Activated CD8-positive, alpha-beta T cell treated with anti-CD3 and anti-CD28 coated beads, Interleukin-2, amount 10 ng/mL, durations not matched to agents 7 days and 5 days (primary cell): ENCODE measurements around the gene KCNG2. TPM values are rescaled to one million over a fixed set of nuclear protein-coding genes. Genes with fewer than 3 reads are reported as not detected.
A peak's percentile ranks its signal among the peaks of the same experiment; 100 is the strongest.

ENCODE experiments used
- ATAC-seq: fragments of 150-1000 bp; cut with Tn5 transposase; one replicate; pipeline ENCODE4 v1.10.0; 2021; ENCODE audit warnings: moderate library complexity
- CTCF ChIA-PET: fragments of 350-600 bp; sonication (Branson Sonifier 250); formaldehyde crosslinking; loops from one replicate; lab custom pipeline; 2021; ENCODE audit warnings: antibody characterized with exemption; lab: Charles Lee
- POLR2A ChIA-PET: fragments of 350-600 bp; sonication (Branson Sonifier 250); formaldehyde crosslinking; loops from one replicate; lab custom pipeline; 2021; ENCODE audit warnings: antibody characterized with exemption; lab: Charles Lee
- DNase-seq: peaks from one replicate; pipeline ENCODE4 v3.0.0-alpha.2; 2020
- H3K27ac Mint-ChIP-seq: one replicate; pipeline ENCODE4 v1.8.0; 2021; ENCODE audit warnings: mild to moderate bottlenecking, mixed read lengths
- H3K27me3 Mint-ChIP-seq: one replicate; pipeline ENCODE4 v1.8.0; 2021; ENCODE audit warnings: low read depth, mixed read lengths
- H3K36me3 Mint-ChIP-seq: one replicate; pipeline ENCODE4 v1.8.0; 2021; ENCODE audit warnings: low read depth, mixed read lengths
- H3K4me1 Mint-ChIP-seq: one replicate; pipeline ENCODE4 v1.8.0; 2021; ENCODE audit warnings: low read depth, mixed read lengths
- H3K4me3 Mint-ChIP-seq: one replicate; pipeline ENCODE4 v1.8.0; 2021; ENCODE audit warnings: mild to moderate bottlenecking, mixed read lengths
- H3K9me3 Mint-ChIP-seq: one replicate; pipeline ENCODE4 v1.8.0; 2022; ENCODE audit warnings: mixed read lengths; ENCODE audit not compliant: insufficient read depth
- total RNA-seq, 2 experiments: library from RNA; stranded (reverse); gene quantifications; one replicate each; pipeline ENCODE4 v1.2.3, GENCODE V29; 2021

Gene KCNG2
- total RNA-seq, 2 experiments from 2014 or later, result not detected

GRCh38 chr18:79798346-79798998 lies 734 bp downstream of the KCNG2 start:
- Mint-ChIP-seq H3K36me3 (peaks cover 2% of the 10 kb centered on the region), H3K9me3 (no peaks in the 10 kb centered on the region), H3K4me1 (peaks cover 9% of the 10 kb centered on the region), H3K4me3 (no peak overlapping the region), H3K27me3 (peaks cover 36% of the 10 kb centered on the region), H3K27ac (no peak overlapping the region)
- CTCF ChIA-PET, result no interaction called here
- DNase-seq, result no peak
- ATAC-seq, result no peak
- POLR2A ChIA-PET, result no interaction called here

DNA sequence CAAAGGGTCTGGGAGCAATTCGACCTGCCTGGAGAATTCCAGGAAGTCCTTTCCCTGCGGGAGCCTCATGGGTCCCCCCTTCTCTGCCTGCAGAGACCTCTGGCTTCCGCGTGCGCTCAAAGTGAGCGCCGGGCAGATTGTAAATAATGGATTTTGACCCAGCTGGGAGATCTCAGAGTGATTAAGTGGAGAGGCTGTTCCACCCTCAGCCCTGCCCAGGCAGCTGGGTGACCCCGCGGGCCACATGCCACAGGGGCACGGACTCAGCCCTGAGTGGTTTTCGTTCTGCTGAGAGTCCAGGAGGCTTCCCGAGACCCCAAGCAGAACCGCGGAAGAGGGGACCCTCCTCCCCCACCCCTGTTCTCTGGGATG lies 1.2 kb downstream of the KCNG2 start:
- Mint-ChIP-seq H3K36me3 (peaks cover 2% of the 10 kb centered on the region), H3K27me3 (peaks cover 34% of the 10 kb centered on the region), H3K4me1 (peaks cover 9% of the 10 kb centered on the region), H3K4me3 (no peak overlapping the region), H3K9me3 (no peaks in the 10 kb centered on the region), H3K27ac (no peak overlapping the region)
- CTCF ChIA-PET, result no interaction called here
- no peak for ATAC-seq
- POLR2A ChIA-PET, result no interaction called here
- no peak for DNase-seq

GRCh38 chr18:79799619-79800370 lies 2.1 kb downstream of the KCNG2 start:
- Mint-ChIP-seq H3K4me1 (peaks cover 12% of the 10 kb centered on the region), H3K27me3 (peaks cover 31% of the 10 kb centered on the region), H3K9me3 (no peaks in the 10 kb centered on the region), H3K4me3 (no peak overlapping the region), H3K36me3 (peaks cover 2% of the 10 kb centered on the region), H3K27ac (no peak overlapping the region)
- ChIA-PET POLR2A (no interaction called here), CTCF (no interaction called here)
- DNase-seq (no peak), ATAC-seq (no peak)

DNA sequence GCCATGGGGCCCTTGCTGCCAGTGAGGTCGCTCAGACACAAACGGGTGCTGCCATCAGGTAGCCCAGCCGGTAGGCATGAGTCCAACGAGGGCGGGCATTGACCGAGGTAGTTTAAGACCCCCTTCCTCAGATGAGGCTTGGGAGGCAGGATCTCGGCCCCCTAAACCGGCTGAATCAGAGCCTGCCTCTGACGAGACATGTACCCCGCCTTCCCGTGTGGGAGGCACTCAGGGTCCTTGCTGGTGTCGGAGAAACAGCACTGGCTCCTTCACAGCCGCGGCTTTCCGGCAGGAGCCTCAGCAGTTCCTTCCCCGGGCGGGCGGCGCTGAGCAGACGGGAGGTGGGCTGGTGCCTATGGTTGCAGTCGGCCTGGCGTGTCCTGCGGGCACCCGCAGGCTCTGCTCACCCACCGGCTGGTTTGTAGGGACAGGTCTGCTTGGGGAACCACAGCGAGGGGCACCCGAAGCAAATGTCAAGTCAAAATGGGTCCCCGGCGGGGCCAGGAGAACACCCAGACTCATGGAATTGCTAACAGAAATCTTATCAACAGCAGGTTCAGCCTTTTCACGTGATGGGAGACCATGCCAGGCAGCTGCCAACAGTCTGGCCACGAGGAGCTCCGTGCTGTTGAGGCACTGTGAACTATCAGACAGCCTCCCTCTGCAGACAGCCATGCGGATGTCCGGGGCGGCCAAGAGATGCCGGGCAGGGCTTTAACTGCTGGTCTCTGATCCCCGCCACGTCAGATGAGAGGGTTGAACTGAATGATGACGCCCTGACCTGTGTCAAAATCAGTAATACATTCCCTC lies 2.8 kb downstream of the KCNG2 start:
- no peak overlapping the region for H3K27ac Mint-ChIP-seq
- no peak overlapping the region for H3K4me3 Mint-ChIP-seq
- peaks cover 23% of the 10 kb centered on the region for H3K27me3 Mint-ChIP-seq
- POLR2A ChIA-PET, result no interaction called here
- H3K9me3 Mint-ChIP-seq, result no peaks in the 10 kb centered on the region
- ATAC-seq, result no peak
- CTCF ChIA-PET, result no interaction called here
- DNase-seq, result no peak
- H3K4me1 Mint-ChIP-seq, result peaks cover 19% of the 10 kb centered on the region
- H3K36me3 Mint-ChIP-seq, result peaks cover 2% of the 10 kb centered on the region

DNA sequence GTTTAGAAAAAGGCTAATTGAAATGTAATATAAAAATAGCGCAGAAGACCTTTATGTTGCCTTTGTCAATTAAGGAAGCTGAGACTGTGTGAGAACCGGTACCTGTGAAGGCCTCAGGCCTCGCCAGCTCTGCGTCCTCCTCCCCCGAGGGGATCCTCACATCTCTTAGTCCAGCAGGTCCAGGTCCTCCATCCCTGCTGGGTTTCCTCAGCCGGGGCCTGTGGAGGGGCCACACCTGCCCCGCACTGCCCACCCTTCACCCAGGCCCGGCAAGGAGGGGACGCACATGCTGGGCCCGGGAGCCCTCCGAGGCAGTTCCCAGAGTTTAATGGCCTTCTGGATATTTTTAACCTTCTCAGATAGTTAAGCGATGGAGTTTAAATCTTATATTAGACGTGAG lies 3.5 kb downstream of the KCNG2 start:
- no peaks in the 10 kb centered on the region for H3K9me3 Mint-ChIP-seq
- ATAC-seq (no peak), DNase-seq (no peak)
- H3K36me3 Mint-ChIP-seq, result peaks cover 2% of the 10 kb centered on the region
- peaks cover 20% of the 10 kb centered on the region for H3K4me1 Mint-ChIP-seq
- peaks cover 21% of the 10 kb centered on the region for H3K27me3 Mint-ChIP-seq
- CTCF ChIA-PET, result no interaction called here
- POLR2A ChIA-PET, result no interaction called here
- H3K27ac Mint-ChIP-seq, result no peak overlapping the region
- H3K4me3 Mint-ChIP-seq, result no peak overlapping the region

GRCh38 chr18:79801641-79802040 lies 3.9 kb downstream of the KCNG2 start:
- no peaks in the 10 kb centered on the region for H3K9me3 Mint-ChIP-seq
- ChIA-PET CTCF (no interaction called here), POLR2A (no interaction called here)
- H3K27me3 Mint-ChIP-seq, result peaks cover 17% of the 10 kb centered on the region
- peaks cover 2% of the 10 kb centered on the region for H3K36me3 Mint-ChIP-seq
- ATAC-seq (no peak), DNase-seq (no peak)
- H3K27ac Mint-ChIP-seq, result no peak overlapping the region
- peaks cover 20% of the 10 kb centered on the region for H3K4me1 Mint-ChIP-seq
- no peak overlapping the region for H3K4me3 Mint-ChIP-seq

- Mint-ChIP-seq H3K27ac (no peak overlapping the region), H3K27me3 (peaks cover 14% of the 10 kb centered on the region), H3K4me1 (peaks cover 19% of the 10 kb centered on the region), H3K9me3 (no peaks in the 10 kb centered on the region), H3K4me3 (no peak overlapping the region), H3K36me3 (peaks cover 1% of the 10 kb centered on the region)
- CTCF ChIA-PET, result no interaction called here
- DNase-seq, result no peak
- ATAC-seq, result no peak
- POLR2A ChIA-PET, result no interaction called here
Measured at GRCh38 chr18:79802298-79802697, 4.6 kb downstream of the KCNG2 start.

DNA sequence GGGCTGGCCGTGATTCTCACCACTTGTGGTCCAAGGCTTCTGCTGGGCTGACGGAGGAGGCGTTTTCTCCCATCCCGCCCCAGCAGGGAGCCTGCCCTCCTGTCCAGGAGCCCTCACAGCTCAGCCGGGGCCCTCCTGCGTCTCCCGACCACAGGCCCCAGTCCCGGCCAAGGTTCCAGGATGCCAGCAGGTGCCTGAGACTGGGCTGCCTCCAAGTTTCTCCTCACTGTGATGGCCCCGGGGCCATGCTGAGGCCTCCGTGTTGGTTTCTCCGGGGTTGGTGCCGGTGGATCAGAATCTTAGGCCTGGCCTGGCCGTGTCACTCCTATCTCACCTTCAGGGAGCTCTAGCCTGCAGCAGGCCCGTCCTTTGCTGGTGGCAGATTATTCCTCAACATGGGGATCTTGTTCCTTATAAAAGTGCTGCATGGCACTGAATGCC lies 5.9 kb downstream of the KCNG2 start:
- H3K36me3 Mint-ChIP-seq, result no peaks in the 10 kb centered on the region

DNA sequence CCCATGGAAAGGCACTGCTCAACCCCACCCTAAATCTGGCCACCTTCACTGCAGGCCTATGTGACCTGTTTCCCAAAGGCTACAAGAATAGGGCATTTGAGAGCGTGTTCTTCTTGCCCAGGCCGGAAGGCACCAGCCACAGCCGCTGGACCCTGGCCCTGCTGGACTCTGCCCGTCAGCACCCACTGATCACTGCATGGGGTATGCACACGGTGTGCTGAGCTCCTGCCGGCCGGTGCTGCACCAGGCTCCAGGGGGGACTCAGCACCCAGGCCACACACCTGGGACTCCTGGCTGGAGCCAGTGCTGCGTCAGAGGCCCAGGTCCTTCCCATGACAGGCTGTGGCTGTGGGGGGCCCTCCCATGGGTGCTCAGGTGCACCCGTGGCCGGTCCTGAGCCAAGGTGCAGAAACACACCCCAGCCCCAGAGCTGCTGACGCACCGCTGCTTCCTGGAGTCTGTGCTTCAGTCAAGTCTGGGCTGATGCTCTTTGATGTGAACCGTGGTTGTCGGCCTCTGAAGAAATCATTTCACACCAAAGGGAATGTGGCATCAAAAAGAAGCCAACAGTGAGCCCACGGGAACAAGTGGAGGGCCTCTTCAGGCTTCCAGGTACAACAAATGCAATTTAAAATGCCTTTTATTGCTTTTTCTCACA lies 6.5 kb downstream of the KCNG2 start:
- DNase-seq, result no peak
- H3K9me3 Mint-ChIP-seq, result no peaks in the 10 kb centered on the region

More for the DNA sequence above, 5.9 kb downstream of the KCNG2 start:
- POLR2A ChIA-PET, result no interaction called here
- Mint-ChIP-seq H3K4me1 (peaks cover 17% of the 10 kb centered on the region), H3K27ac (no peak overlapping the region), H3K27me3 (peaks cover 12% of the 10 kb centered on the region), H3K9me3 (no peaks in the 10 kb centered on the region), H3K4me3 (no peak overlapping the region)
- ATAC-seq (no peak), DNase-seq (no peak)
- CTCF ChIA-PET, result no interaction called here

GRCh38 chr18:79805211-79805887 lies 7.6 kb downstream of the KCNG2 start:
- POLR2A ChIA-PET, result interaction anchor here (0.5 kb wide), 1 partner anchor 304 kb away, joined by 3 read pairs; no protein-coding TSS in a partner anchor
- peaks cover 5% of the 10 kb centered on the region for H3K27me3 Mint-ChIP-seq
- H3K36me3 Mint-ChIP-seq, result no peaks in the 10 kb centered on the region
- H3K4me1 Mint-ChIP-seq, result peaks cover 11% of the 10 kb centered on the region
- H3K9me3 Mint-ChIP-seq, result no peaks in the 10 kb centered on the region
- CTCF ChIA-PET, result no interaction called here
- no peak overlapping the region for H3K4me3 Mint-ChIP-seq
- H3K27ac Mint-ChIP-seq, result no peak overlapping the region
- no peak for DNase-seq
- no peak for ATAC-seq

More for the DNA sequence above, 6.5 kb downstream of the KCNG2 start:
- POLR2A ChIA-PET, result no interaction called here
- Mint-ChIP-seq H3K27me3 (peaks cover 11% of the 10 kb centered on the region), H3K36me3 (no peaks in the 10 kb centered on the region), H3K4me1 (peaks cover 14% of the 10 kb centered on the region), H3K4me3 (no peak overlapping the region), H3K27ac (no peak overlapping the region)
- ATAC-seq, result no peak
- CTCF ChIA-PET, result no interaction called here

DNA sequence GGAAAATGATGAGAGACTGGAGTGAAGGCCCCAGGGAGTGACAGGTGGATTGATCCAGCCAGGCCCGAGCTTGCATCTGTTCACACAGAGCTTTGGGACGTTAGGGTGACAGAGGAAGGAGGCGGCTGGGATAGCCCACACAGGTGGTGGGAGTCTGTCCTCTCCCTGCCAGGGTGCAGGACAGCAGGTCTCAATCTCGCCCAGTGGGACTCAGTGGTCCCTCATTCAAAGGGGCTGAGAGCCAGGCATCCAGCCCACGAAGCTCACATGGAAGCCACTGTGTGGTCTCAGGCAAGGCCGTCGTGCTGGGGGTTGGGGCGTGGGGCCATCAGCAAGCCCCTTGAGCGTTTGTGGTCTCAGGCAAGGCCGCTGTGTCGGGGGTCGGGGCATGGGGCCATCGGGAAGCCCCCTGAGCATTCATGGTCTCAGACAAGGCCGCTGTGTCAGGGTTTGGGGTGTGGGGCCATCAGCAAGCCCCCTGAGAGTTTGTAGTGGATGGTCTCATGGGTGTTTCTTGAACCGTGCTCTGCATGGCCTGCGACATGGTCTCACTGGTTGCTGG lies 8.3 kb downstream of the KCNG2 start:
- ChIA-PET POLR2A (no interaction called here), CTCF (no interaction called here)
- H3K27me3 Mint-ChIP-seq, result peaks cover 5% of the 10 kb centered on the region
- ATAC-seq, result peak; percentile 15
- no peaks in the 10 kb centered on the region for H3K9me3 Mint-ChIP-seq
- H3K27ac Mint-ChIP-seq, result no peak overlapping the region
- no peak overlapping the region for H3K4me3 Mint-ChIP-seq
- no peaks in the 10 kb centered on the region for H3K36me3 Mint-ChIP-seq
- H3K4me1 Mint-ChIP-seq, result peaks cover 11% of the 10 kb centered on the region
- DNase-seq, result no peak
